ENCODE measurements around the gene DYRK2. TPM values are rescaled to one million over a fixed set of nuclear protein-coding genes. Genes with fewer than 3 reads are reported as not detected.

DYRK2 gene
- total and polyA plus RNA-seq, 4 donors: 1.2 to 8.8 (median 4.9) TPM

DNA sequence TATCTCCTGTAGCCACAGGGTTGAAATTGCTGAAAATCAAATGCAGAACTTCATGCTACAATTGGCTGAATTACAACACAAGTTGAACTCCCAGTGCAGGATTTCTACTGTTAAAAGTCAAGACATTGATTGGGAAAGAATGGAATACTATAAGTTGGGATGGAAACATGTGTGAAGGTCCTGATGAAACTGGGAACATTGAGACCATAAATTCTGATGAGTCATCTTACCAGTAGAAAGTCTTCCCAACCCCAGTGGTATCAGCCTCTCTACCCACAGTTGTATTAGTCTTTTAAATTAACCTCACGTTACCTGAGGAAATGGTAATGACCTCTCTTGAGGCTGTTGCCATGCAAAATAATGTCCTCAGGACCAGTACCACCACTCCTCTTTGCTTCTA is 27.4 kb upstream of the DYRK2 start:
- 90% methylated on average over 1 of the region's 1 CpG for WGBS
- Histone ChIP-seq H3K4me3 (ENCODE audit: low read depth in 1 of 3, low read length in 3 of 3) (no peak overlapping the region), H3K27me3 (ENCODE audit: control insufficient read depth in 4 of 4, insufficient read depth in 4 of 4, low read length in 3 of 4) (no peaks in the 10 kb centered on the region), H3K27ac (ENCODE audit: low read depth in 1 of 2, low read length in 2 of 2) (no peak overlapping the region), H3K9me3 (ENCODE audit: control insufficient read depth in 4 of 4, low read length in 3 of 4) (no peaks in the 10 kb centered on the region), H3K9ac (ENCODE audit: low read depth in 1 of 2, low read length in 2 of 2) (no peak overlapping the region), H3K36me3 (ENCODE audit: control insufficient read depth in 4 of 4, insufficient read depth in 3 of 4, low read depth in 1 of 4, low read length in 3 of 4) (no peaks in the 10 kb centered on the region), H3K4me1 (ENCODE audit: control insufficient read depth in 4 of 4, insufficient read depth in 4 of 4, low read length in 3 of 4) (no peaks in the 10 kb centered on the region)
- TF ChIP-seq EGR1 (IDR thresholded peaks at IDR 0.05; ENCODE audit: low read depth in 2 of 2) (no peak), HNF4A (conservative IDR thresholded peaks at IDR 0.05) (no peak), SP1 (IDR thresholded peaks at IDR 0.05) (no peak), NR2F2 (IDR thresholded peaks at IDR 0.05) (no peak), YY1 (IDR thresholded peaks at IDR 0.05) (no peak), RXRA (IDR thresholded peaks at IDR 0.05) (no peak), JUND (IDR thresholded peaks at IDR 0.05) (no peak), HNF4G (IDR thresholded peaks at IDR 0.05) (no peak), GABPA (IDR thresholded peaks at IDR 0.05 in 1 of 2, conservative IDR thresholded peaks at IDR 0.05 in 1 of 2) (no peak), RAD21 (IDR thresholded peaks at IDR 0.05) (no peak), TAF1 (conservative IDR thresholded peaks at IDR 0.05) (no peak), FOXA1 (IDR thresholded peaks at IDR 0.05) (no peak), FOXA2 (IDR thresholded peaks at IDR 0.05) (no peak)
- TF ChIP-seq, protein P1, sequence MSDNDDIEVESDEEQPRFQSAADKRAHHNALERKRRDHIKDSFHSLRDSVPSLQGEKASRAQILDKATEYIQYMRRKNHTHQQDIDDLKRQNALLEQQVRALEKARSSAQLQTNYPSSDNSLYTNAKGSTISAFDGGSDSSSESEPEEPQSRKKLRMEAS (IDR thresholded peaks at IDR 0.05): no peak
- TF ChIP-seq, protein P2, sequence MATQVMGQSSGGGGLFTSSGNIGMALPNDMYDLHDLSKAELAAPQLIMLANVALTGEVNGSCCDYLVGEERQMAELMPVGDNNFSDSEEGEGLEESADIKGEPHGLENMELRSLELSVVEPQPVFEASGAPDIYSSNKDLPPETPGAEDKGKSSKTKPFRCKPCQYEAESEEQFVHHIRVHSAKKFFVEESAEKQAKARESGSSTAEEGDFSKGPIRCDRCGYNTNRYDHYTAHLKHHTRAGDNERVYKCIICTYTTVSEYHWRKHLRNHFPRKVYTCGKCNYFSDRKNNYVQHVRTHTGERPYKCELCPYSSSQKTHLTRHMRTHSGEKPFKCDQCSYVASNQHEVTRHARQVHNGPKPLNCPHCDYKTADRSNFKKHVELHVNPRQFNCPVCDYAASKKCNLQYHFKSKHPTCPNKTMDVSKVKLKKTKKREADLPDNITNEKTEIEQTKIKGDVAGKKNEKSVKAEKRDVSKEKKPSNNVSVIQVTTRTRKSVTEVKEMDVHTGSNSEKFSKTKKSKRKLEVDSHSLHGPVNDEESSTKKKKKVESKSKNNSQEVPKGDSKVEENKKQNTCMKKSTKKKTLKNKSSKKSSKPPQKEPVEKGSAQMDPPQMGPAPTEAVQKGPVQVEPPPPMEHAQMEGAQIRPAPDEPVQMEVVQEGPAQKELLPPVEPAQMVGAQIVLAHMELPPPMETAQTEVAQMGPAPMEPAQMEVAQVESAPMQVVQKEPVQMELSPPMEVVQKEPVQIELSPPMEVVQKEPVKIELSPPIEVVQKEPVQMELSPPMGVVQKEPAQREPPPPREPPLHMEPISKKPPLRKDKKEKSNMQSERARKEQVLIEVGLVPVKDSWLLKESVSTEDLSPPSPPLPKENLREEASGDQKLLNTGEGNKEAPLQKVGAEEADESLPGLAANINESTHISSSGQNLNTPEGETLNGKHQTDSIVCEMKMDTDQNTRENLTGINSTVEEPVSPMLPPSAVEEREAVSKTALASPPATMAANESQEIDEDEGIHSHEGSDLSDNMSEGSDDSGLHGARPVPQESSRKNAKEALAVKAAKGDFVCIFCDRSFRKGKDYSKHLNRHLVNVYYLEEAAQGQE (IDR thresholded peaks at IDR 0.05): no peak
- TF ChIP-seq, protein P3, sequence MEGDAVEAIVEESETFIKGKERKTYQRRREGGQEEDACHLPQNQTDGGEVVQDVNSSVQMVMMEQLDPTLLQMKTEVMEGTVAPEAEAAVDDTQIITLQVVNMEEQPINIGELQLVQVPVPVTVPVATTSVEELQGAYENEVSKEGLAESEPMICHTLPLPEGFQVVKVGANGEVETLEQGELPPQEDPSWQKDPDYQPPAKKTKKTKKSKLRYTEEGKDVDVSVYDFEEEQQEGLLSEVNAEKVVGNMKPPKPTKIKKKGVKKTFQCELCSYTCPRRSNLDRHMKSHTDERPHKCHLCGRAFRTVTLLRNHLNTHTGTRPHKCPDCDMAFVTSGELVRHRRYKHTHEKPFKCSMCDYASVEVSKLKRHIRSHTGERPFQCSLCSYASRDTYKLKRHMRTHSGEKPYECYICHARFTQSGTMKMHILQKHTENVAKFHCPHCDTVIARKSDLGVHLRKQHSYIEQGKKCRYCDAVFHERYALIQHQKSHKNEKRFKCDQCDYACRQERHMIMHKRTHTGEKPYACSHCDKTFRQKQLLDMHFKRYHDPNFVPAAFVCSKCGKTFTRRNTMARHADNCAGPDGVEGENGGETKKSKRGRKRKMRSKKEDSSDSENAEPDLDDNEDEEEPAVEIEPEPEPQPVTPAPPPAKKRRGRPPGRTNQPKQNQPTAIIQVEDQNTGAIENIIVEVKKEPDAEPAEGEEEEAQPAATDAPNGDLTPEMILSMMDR (IDR thresholded peaks at IDR 0.05; ENCODE audit: low read depth, low read length, missing input control): no peak
- TF ChIP-seq, protein P4, sequence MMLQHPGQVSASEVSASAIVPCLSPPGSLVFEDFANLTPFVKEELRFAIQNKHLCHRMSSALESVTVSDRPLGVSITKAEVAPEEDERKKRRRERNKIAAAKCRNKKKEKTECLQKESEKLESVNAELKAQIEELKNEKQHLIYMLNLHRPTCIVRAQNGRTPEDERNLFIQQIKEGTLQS (IDR thresholded peaks at IDR 0.05): no peak
- TF ChIP-seq, protein P5, sequence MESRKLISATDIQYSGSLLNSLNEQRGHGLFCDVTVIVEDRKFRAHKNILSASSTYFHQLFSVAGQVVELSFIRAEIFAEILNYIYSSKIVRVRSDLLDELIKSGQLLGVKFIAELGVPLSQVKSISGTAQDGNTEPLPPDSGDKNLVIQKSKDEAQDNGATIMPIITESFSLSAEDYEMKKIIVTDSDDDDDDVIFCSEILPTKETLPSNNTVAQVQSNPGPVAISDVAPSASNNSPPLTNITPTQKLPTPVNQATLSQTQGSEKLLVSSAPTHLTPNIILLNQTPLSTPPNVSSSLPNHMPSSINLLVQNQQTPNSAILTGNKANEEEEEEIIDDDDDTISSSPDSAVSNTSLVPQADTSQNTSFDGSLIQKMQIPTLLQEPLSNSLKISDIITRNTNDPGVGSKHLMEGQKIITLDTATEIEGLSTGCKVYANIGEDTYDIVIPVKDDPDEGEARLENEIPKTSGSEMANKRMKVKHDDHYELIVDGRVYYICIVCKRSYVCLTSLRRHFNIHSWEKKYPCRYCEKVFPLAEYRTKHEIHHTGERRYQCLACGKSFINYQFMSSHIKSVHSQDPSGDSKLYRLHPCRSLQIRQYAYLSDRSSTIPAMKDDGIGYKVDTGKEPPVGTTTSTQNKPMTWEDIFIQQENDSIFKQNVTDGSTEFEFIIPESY (IDR thresholded peaks at IDR 0.05): no peak
- DNase-seq (ENCODE audit: low spot score): no peak

All from liver (tissue), 9 donors.